Stomach (tissue), 9 donors: ENCODE data around the gene SH3RF3. TPM values are rescaled to one million over a fixed set of nuclear protein-coding genes. Genes with fewer than 3 reads are reported as not detected.

ENCODE experiments used
- DNase-seq, 2 donors: peaks; one replicate each; pipeline versions ENCODE4 v3.0.0 to v3.0.0-alpha.2; 2013 to 2019
- H3K27ac ChIP-seq, 5 donors: fragments of 200-600 bp in 4 of 5; sonication (generic) in 4 of 5; one replicate each; pipeline ENCODE4 v1.5.1; 2013 to 2019; ENCODE audit warnings: mild to moderate bottlenecking in 1 of 5, moderate library complexity in 1 of 5
- H3K27me3 ChIP-seq, 3 donors: fragments of 200-600 bp; sonication (generic); one replicate each; pipeline ENCODE4 v1.5.1; 2017 to 2019; ENCODE audit warnings: mixed run types in 1 of 3
- H3K36me3 ChIP-seq, 4 donors: fragments of 200-600 bp; sonication (generic); 1 replicate in 3 of 4; 2 replicates in 1 of 4; pipeline ENCODE4 v1.5.1; 2016 to 2019
- H3K4me1 ChIP-seq, 4 donors: fragments of 200-600 bp; sonication (generic); one replicate each; pipeline ENCODE4 v1.5.1; 2016 to 2019
- H3K4me3 ChIP-seq, 4 donors: fragments of 200-600 bp; sonication (generic) in 3 of 4; one replicate each; pipeline ENCODE4 v1.5.1; 2016 to 2019; ENCODE audit warnings: mild to moderate bottlenecking in 1 of 4
- H3K9me3 ChIP-seq, 4 donors: fragments of 200-600 bp; sonication (generic); one replicate each; pipeline ENCODE4 v1.5.1; 2016 to 2019
- CTCF ChIP-seq, 7 experiments: fragments of 450-650 bp in 4 of 7; fragments of 200-600 bp in 3 of 7; sonication (generic) in 3 of 7; IDR thresholded peaks; one replicate each; pipeline ENCODE4 v1.5.1; 2016 to 2019; ENCODE audit warnings: antibody characterized with exemption in 7 of 7, control low read depth in 2 of 7, mild to moderate bottlenecking in 1 of 7
- EP300 ChIP-seq: sonication (generic); formaldehyde crosslinking; IDR thresholded peaks from one replicate; pipeline ENCODE4 v1.6.1; 2017; ENCODE audit warnings: antibody characterized with exemption
- POLR2A ChIP-seq, 4 donors: fragments of 450-650 bp; IDR thresholded peaks; one replicate each; pipeline ENCODE4 v1.6.1; 2016; ENCODE audit warnings: antibody characterized with exemption in 4 of 4, control low read depth in 2 of 4, mild to moderate bottlenecking in 1 of 4, moderate library complexity in 1 of 4
- POLR2AphosphoS5 ChIP-seq, 3 donors: sonication (generic); formaldehyde crosslinking; IDR thresholded peaks; one replicate each; pipeline ENCODE4 v1.6.1; 2016; ENCODE audit warnings: antibody characterized with exemption in 3 of 3
- WGBS, 5 donors: extraction: QIAGEN DNeasy Blood & Tissue Kit in 3 of 5; methylation state at CpG; one replicate each; pipeline versions ENCODE4 v1.1.5 to v1.1.7; 2013 to 2018; 5-methylcytosine and 5-hydroxymethylcytosine counted together
- intact Hi-C: fragments of 100-400 bp; cut with DNase I; formaldehyde crosslinking; loops from one replicate; pipeline ENCODE4 v1.15.1; 2023; ENCODE audit warnings: low total_unique reads
- polyA plus RNA-seq, 3 donors: library from polyadenylated mRNA; stranded (reverse); fragments of 200-250 nt; gene quantifications; one replicate each; pipeline ENCODE4 v1.2.3, GENCODE V29; 2013
- total RNA-seq, 5 donors: library from RNA; depleted of rRNA; stranded (reverse); fragments of >200 nt; gene quantifications; one replicate each; pipeline versions ENCODE4 v1.1.0 to v1.2.3, GENCODE V29; 2014 to 2016
- donor health status: healthy with polysubstance abuse.
- donor health status: Bipolar disorder and iron deficiency.
- donor health status: healthy.

Gene SH3RF3
- total and polyA plus RNA-seq, 8 donors = 0.87 to 11.1 (median 4.4) TPM

- Histone ChIP-seq H3K9me3 (no peaks in the 10 kb centered on the region), H3K36me3 (no peaks in the 10 kb centered on the region), H3K4me3 (no peak overlapping the region), H3K27me3 (no peaks in the 10 kb centered on the region), H3K27ac (no peak overlapping the region), H3K4me1 (peaks cover 8 to 16% (median 13%) of the 10 kb centered on the region in 4 donors)
- no peak for TF ChIP-seq CTCF (IDR thresholded peaks at IDR 0.05)
- peak in 1 of 2 donors; percentile 13 for DNase-seq
- intact Hi-C loops = no loop called here
- WGBS, 5 donors = 76 to 90% (median 84%) methylated on average over 12 of the region's 12 CpGs
These were observed 251.7 kb downstream of the SH3RF3 start for GRCh38 chr2:109380502-109381326.

DNA sequence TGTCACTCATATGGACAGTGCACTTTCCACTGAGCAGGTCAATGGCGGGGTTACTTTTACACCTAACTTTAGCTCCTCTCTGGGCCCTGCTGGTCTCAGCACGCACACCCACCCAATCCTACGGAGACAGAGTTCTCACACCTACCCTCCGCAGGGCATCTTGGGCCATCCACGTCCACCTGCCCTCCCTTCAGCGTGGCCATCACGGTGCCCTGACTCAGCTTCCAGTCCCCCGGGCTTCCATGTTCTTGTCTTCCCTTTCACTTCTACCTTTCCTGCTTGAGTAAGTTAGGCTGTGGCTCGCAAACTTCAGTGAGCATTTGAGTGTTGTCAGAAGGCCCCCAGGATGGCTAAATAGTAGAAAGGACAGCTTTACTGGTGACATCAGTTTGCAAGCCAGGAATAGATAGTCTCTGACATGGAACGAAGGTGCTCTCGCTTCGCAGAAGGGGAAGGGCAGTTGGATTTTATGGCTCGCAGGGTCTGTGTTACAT is 252.4 kb downstream of the SH3RF3 start:
- no peak for TF ChIP-seq CTCF (IDR thresholded peaks at IDR 0.05)
- TF ChIP-seq POLR2AphosphoS5 (IDR thresholded peaks at IDR 0.05) = no peak
- TF ChIP-seq POLR2A (IDR thresholded peaks at IDR 0.05) = no peak
- TF ChIP-seq EP300 = no peak
- Histone ChIP-seq H3K27ac (no peak overlapping the region), H3K36me3 (no peaks in the 10 kb centered on the region), H3K4me1 (peaks cover 8 to 16% (median 13%) of the 10 kb centered on the region in 4 donors), H3K4me3 (no peak overlapping the region), H3K9me3 (no peaks in the 10 kb centered on the region), H3K27me3 (no peaks in the 10 kb centered on the region)
- 93 to 97% (median 96%) methylated on average over 13 of the region's 13 CpGs for WGBS, 5 donors
- intact Hi-C loops = no loop called here
- peak in 1 of 2 donors; percentile 21 for DNase-seq

- no peaks in the 10 kb centered on the region for H3K27me3 ChIP-seq
- peak in 1 of 2 donors; percentile 24 for DNase-seq
- no peak overlapping the region for H3K4me3 ChIP-seq
- TF ChIP-seq CTCF (IDR thresholded peaks at IDR 0.05) (no peak), EP300 (no peak), POLR2AphosphoS5 (IDR thresholded peaks at IDR 0.05) (no peak), POLR2A (IDR thresholded peaks at IDR 0.05) (no peak)
- no peak overlapping the region for H3K27ac ChIP-seq
- whole genome bisulfite sequencing, 5 donors = 74 to 87% (median 79%) methylated on average over 9 of the region's 9 CpGs
- H3K9me3 ChIP-seq = no peaks in the 10 kb centered on the region
- intact Hi-C loops = no loop called here
- H3K4me1 ChIP-seq = peaks cover 8 to 16% (median 13%) of the 10 kb centered on the region in 4 donors
- H3K36me3 ChIP-seq = no peaks in the 10 kb centered on the region
These were observed 253.4 kb downstream of the SH3RF3 start for GRCh38 chr2:109382226-109382895.

DNA sequence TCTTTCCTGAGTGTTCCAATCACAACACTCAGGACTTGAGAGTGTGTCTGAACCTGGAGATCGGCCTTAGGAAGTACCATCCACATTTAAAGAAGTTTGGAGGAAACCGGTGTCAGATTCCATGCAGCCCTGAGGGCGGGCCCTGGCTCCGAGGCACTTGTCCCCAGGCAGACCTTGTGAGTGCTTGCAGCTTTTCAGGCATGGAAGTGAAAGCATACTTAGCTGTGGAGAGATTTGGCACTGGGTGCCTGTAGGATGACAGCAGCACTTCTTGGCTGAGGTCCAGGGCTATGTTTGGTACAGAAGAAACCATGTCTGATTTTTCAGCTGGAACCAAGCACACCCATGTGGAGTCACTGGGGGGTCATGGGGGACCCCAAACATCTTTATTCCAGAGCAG is 253.9 kb downstream of the SH3RF3 start:
- H3K27ac ChIP-seq = no peak overlapping the region
- 26 to 33% (median 30%) methylated on average over 4 of the region's 4 CpGs for WGBS, 5 donors
- intact Hi-C loops = no loop called here

More for the DNA sequence above, 253.9 kb downstream of the SH3RF3 start:
- no peaks in the 10 kb centered on the region for H3K9me3 ChIP-seq
- peak; percentile 51 to 82 for DNase-seq
- H3K4me3 ChIP-seq = no peak overlapping the region
- no peak for TF ChIP-seq CTCF (IDR thresholded peaks at IDR 0.05)
- no peak for TF ChIP-seq POLR2A (IDR thresholded peaks at IDR 0.05)
- no peak for TF ChIP-seq EP300
- no peak for TF ChIP-seq POLR2AphosphoS5 (IDR thresholded peaks at IDR 0.05)
- H3K4me1 ChIP-seq = peaks cover 8 to 16% (median 13%) of the 10 kb centered on the region in 4 donors
- no peaks in the 10 kb centered on the region for H3K27me3 ChIP-seq
- no peaks in the 10 kb centered on the region for H3K36me3 ChIP-seq
